NCI-H2171 treated with DMSO at 0.1 percent for 48 hours (cell line): ENCODE data around the gene ZNF134.

Experiments
- DNase-seq: peaks from one replicate; lab custom pipeline; 2025; lab: John Stamatoyannopoulos, UW

ZNF134 gene

GRCh38 chr19:57613941-57614743 lies at the start of gene ZNF134:
Gene ZNF134 (plus strand): TSS chr19:57614242. CDS start chr19:57619469, 5,227 bp downstream.
- peak; percentile 90 for DNase-seq

- no peak for DNase-seq
Observed at GRCh38 chr19:57566396-57567265, 47.4 kb upstream of the ZNF134 start.

- no peak for DNase-seq
Observed at GRCh38 chr19:57570707-57571106, 43.3 kb upstream of the ZNF134 start.

- no peak for DNase-seq
Observed at GRCh38 chr19:57572415-57572947, 41.6 kb upstream of the ZNF134 start.

- no peak for DNase-seq
Observed at GRCh38 chr19:57576661-57577060, 37.4 kb upstream of the ZNF134 start.

GRCh38 chr19:57578487-57579205 lies 35.4 kb upstream of the ZNF134 start, which contains the start of gene ZNF416:
Gene ZNF416 (minus strand): TSS chr19:57578911. CDS start chr19:57578704, 207 bp downstream.
- DNase-seq, result peak; percentile 96

GRCh38 chr19:57583104-57583520 lies 30.9 kb upstream of the ZNF134 start:
- no peak for DNase-seq

- peak; percentile 95 for DNase-seq
Observed at GRCh38 chr19:57583521-57584416, 30.3 kb upstream of the ZNF134 start, which contains the start of gene ZIK1. Gene ZIK1 (plus strand): TSS chr19:57584145. CDS start chr19:57584357, 212 bp downstream.

- DNase-seq, result no peak
Observed at GRCh38 chr19:57587529-57587928, 26.5 kb upstream of the ZNF134 start.

- no peak for DNase-seq
Observed at GRCh38 chr19:57599377-57599760, 14.7 kb upstream of the ZNF134 start.

- DNase-seq, result peak; percentile 81
Observed at GRCh38 chr19:57599761-57600383, 14.2 kb upstream of the ZNF134 start, which contains the start of gene ZNF530. Gene ZNF530 (plus strand): TSS chr19:57599885. CDS start chr19:57604346, 4,461 bp downstream.

GRCh38 chr19:57606931-57607330 lies 7.1 kb upstream of the ZNF134 start:
- DNase-seq, result no peak

GRCh38 chr19:57611113-57611512 lies 2.9 kb upstream of the ZNF134 start:
- DNase-seq, result no peak

GRCh38 chr19:57615346-57615745 lies 1.3 kb downstream of the ZNF134 start:
- no peak for DNase-seq

- DNase-seq, result no peak
Observed at GRCh38 chr19:57620673-57621348, 6.8 kb downstream of the ZNF134 start.

- no peak for DNase-seq
Observed at GRCh38 chr19:57623091-57623490, 9.0 kb downstream of the ZNF134 start.

GRCh38 chr19:57632987-57633831 lies 19.2 kb downstream of the ZNF134 start, which contains the start of gene ZNF211:
Gene ZNF211 (plus strand): TSS chr19:57633168. CDS start chr19:57633347, 179 bp downstream.
- DNase-seq, result peak; percentile 94

- DNase-seq, result no peak
Observed at GRCh38 chr19:57633832-57634131, 19.7 kb downstream of the ZNF134 start.

- DNase-seq, result no peak
Observed at GRCh38 chr19:57637379-57637778, 23.3 kb downstream of the ZNF134 start.
